ENCODE measurements around the gene MYL7. TPM values are rescaled to one million over a fixed set of nuclear protein-coding genes. Genes with fewer than 3 reads are reported as not detected.
A peak's percentile ranks its signal among the peaks of the same experiment; 100 is the strongest.

The MYL7 gene
- total and polyA plus RNA-seq, 9 of the 15 experiments (the other 6 are each of a cell fraction or from before 2014, with no cell fraction given) = not detected

GRCh38 chr7:44184873-44185446, 43.8 kb upstream of the MYL7 start (continued):
- no peak for TF ChIP-seq NR0B1 (IDR thresholded peaks at IDR 0.05; ENCODE audit: partially characterized antibody)

- no peak overlapping the region for H3K4me3 ChIP-seq
- 13% methylated on average over 16 of the region's 16 CpGs for WGBS (ENCODE audit: insufficient coverage, low coverage, missing lambda C conversion rate)
- no peaks in the 10 kb centered on the region for H3K36me3 ChIP-seq (ENCODE audit: control insufficient read depth, insufficient read depth, low read length)
- H3K27ac ChIP-seq (ENCODE audit: extremely low read depth, low read depth, low read length) = no peak overlapping the region
- H4K20me1 ChIP-seq (replicated peaks; ENCODE audit: control insufficient read depth, insufficient read depth, low read length) = no peaks in the 10 kb centered on the region
- no peak overlapping the region for H3K9ac ChIP-seq (ENCODE audit: insufficient read depth in 1 of 2, low read depth in 2 of 2, low read length in 2 of 2)
- FAIRE-seq (no peak), DNase-seq (ENCODE audit: extremely low read depth in 1 of 4, low spot score in 3 of 4) (peak in 2 of 4 experiments; percentile 25), ATAC-seq (no peak)
- BruUV-seq (replicated peaks) = no TSS peak
- peaks cover 8 to 39% of the 10 kb centered on the region in 2 experiments; a peak in 3 of 5 replicates for H3K27me3 ChIP-seq (ENCODE audit: control insufficient read depth in 2 of 2, insufficient read depth in 2 of 2, low read length in 2 of 2)
- intact Hi-C loops (cut with micrococcal nuclease) (no loop called here), in situ Hi-C loops (cut with MboI) (no loop called here)
- H3K9me1 ChIP-seq (ENCODE audit: control insufficient read depth, insufficient read depth, low read length) = no peaks in the 10 kb centered on the region
- H3K4me2 ChIP-seq (ENCODE audit: insufficient read depth, low read length) = no peak overlapping the region
- CTCF ChIA-PET (ENCODE audit: low intra/inter-chr PET ratio) = no interaction called here
- H3K79me2 ChIP-seq (ENCODE audit: control insufficient read depth, insufficient read depth, low read length) = no peaks in the 10 kb centered on the region
- no peaks in the 10 kb centered on the region for H3K4me1 ChIP-seq (replicated peaks in 1 of 2; ENCODE audit: control insufficient read depth in 2 of 2, insufficient read depth in 2 of 2, low read length in 2 of 2)
- POLR2A ChIA-PET = no interaction called here
- no peak overlapping the region for H2AFZ ChIP-seq (ENCODE audit: low read depth, low read length)
- peaks cover 10% of the 10 kb centered on the region for H3K9me3 ChIP-seq (replicated peaks; ENCODE audit: control insufficient read depth, insufficient read depth, low read depth, low read length)
- TF ChIP-seq NFRKB (IDR thresholded peaks at IDR 0.05; ENCODE audit: low read depth) (no peak), SFPQ (IDR thresholded peaks at IDR 0.05; ENCODE audit: low read depth, low read length) (no peak), HES1 (IDR thresholded peaks at IDR 0.05; ENCODE audit: low read depth) (no peak), JUND (IDR thresholded peaks at IDR 0.05; ENCODE audit: borderline replicate concordance, low read depth, low read length) (peak; percentile 52; the same call in 1 of the 2 replicates), JUND (tag; IDR thresholded peaks at IDR 0.05; ENCODE audit: borderline replicate concordance, low read depth, low read length) (peak; percentile 25; the same call in 1 of the 3 replicates), FOSL1 (tag; conservative IDR thresholded peaks at IDR 0.05) (peak; percentile 93), ATF3 (IDR thresholded peaks at IDR 0.05) (peak; percentile 63), ATF3 (CRISPR knock-in tag; conservative IDR thresholded peaks at IDR 0.05) (no peak), YBX1 (IDR thresholded peaks at IDR 0.05) (no peak), SMAD2 (IDR thresholded peaks at IDR 0.05; ENCODE audit: low read depth, low read length) (no peak)
Measured at GRCh38 chr7:44184206-44184872, 43.2 kb upstream of the MYL7 start.
